ENCODE measurements around the gene MRPL11.

Gene MRPL11

GRCh38 chr11:66417000-66417399, 21.6 kb downstream of the MRPL11 start:
- no peak for TF ChIP-seq CTCF (conservative IDR thresholded peaks at IDR 0.05; ENCODE audit: low read depth, low read length)
- DNase-seq (ENCODE audit: low read depth) = no peak
- no peak overlapping the region for H3K4me3 ChIP-seq (ENCODE audit: low read depth, low read length)

GRCh38 chr11:66415423-66415822, 23.2 kb downstream of the MRPL11 start:
- no peak for TF ChIP-seq CTCF (conservative IDR thresholded peaks at IDR 0.05; ENCODE audit: low read depth, low read length)
- H3K4me3 ChIP-seq (ENCODE audit: low read depth, low read length) = no peak overlapping the region
- DNase-seq (ENCODE audit: low read depth) = no peak

- no peak overlapping the region for H3K4me3 ChIP-seq (ENCODE audit: low read depth, low read length)
- DNase-seq (ENCODE audit: low read depth) = no peak
- TF ChIP-seq CTCF (conservative IDR thresholded peaks at IDR 0.05; ENCODE audit: low read depth, low read length) = no peak
Observed at GRCh38 chr11:66414120-66414934, 24.3 kb downstream of the MRPL11 start.

DNA sequence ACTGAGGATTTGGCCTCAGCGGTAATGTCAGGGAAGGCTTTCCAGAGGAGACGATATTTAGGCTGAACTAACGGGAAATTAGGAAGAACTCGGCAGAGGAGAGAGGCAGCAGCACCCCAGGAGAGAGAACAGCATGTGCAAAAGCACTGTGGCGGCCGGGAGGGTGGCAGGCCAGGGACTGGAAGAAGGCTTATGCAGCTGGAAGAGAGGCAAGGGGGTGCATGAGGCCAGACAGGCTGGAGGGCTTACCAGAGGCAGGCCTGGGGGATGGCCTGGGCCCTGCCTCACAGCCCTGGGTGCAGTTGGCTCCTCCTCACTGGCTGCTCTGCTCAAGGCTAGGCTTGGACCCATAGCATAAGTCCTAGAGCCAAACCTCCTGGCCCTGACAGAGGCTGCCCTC, 25.5 kb downstream of the MRPL11 start:
- no peak for TF ChIP-seq CTCF (conservative IDR thresholded peaks at IDR 0.05; ENCODE audit: low read depth, low read length)
- no peak overlapping the region for H3K4me3 ChIP-seq (ENCODE audit: low read depth, low read length)
- DNase-seq (ENCODE audit: low read depth) = no peak

DNA sequence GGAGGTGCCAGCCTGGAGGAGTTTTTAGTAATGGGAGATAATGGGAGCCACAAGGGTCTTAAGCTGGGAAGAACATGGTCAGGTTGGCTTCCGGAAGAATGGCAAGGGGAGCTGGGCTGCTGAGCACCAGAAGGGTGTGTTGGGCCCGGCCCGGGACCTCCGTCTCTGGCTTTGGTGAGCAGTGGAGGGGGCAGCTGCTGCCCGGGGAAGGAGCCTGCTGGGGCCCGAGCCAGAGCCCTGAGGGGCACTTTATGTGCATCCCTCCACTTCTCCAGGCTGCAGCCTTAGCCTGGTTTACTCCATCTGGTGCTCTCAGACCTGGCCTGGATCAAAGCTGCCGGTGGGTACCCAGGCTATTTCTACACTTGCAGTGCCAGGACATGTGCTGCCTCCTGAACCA, 26.5 kb downstream of the MRPL11 start:
- DNase-seq (ENCODE audit: low read depth) = no peak
- H3K4me3 ChIP-seq (ENCODE audit: low read depth, low read length) = no peak overlapping the region
- no peak for TF ChIP-seq CTCF (conservative IDR thresholded peaks at IDR 0.05; ENCODE audit: low read depth, low read length)

DNA sequence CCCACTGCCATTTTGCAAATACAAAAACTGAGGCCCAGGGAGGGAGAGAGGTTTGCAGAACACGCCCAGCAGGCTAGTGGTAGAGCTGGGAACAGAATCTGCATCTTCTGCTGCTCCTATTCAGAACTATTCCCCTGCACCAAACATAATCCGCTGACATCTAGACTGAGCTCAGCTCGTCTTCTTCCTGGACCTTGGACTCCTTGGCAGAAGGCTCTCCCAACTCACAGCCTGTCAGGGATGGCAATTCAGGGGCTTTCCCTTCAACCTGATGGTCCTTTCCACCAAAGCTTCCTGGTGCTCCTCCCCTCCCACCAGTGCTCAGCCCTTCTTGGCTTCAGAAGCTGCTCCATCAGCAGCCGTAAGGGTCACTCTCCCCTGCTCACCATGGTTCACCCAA, 27.3 kb downstream of the MRPL11 start:
- DNase-seq (ENCODE audit: low read depth) = no peak
- TF ChIP-seq CTCF (conservative IDR thresholded peaks at IDR 0.05; ENCODE audit: low read depth, low read length) = no peak
- H3K4me3 ChIP-seq (ENCODE audit: low read depth, low read length) = no peak overlapping the region

GRCh38 chr11:66410191-66410590, 28.5 kb downstream of the MRPL11 start:
- no peak overlapping the region for H3K4me3 ChIP-seq (ENCODE audit: low read depth, low read length)
- DNase-seq (ENCODE audit: low read depth) = no peak
- no peak for TF ChIP-seq CTCF (conservative IDR thresholded peaks at IDR 0.05; ENCODE audit: low read depth, low read length)
